K562 (cell line): Measurements from ENCODE around the gene AKAP10. TPM values are rescaled to one million over a fixed set of nuclear protein-coding genes. Genes with fewer than 3 reads are reported as not detected.

Experiments
- ATAC-seq: fragments of 200-7000 bp; cut with Tn5 transposase; 3 replicates; pipeline ENCODE4 v1.9.1; 2020; ENCODE audit warnings: moderate library complexity
- BruUV-seq: library from RNA; stranded (reverse); fragments of 400-500 nt; replicated peaks from 2 replicates; lab custom pipeline; 2021; lab: Mats Ljungman, UMichigan
- CTCF ChIA-PET: fragments of 300-600 bp; formaldehyde crosslinking; extraction: SDS; loops from one replicate; lab custom pipeline; 2021; ENCODE audit warnings: low intra/inter-chr PET ratio; lab: Yijun Ruan, JAX
- POLR2A ChIA-PET: fragments of 300-600, 350-650 bp; sonication (Branson Sonifier 250); formaldehyde crosslinking; extraction: SDS; loops from one replicate; lab custom pipeline; 2021; ENCODE audit warnings: antibody characterized with exemption, inconsistent platforms; lab: Yijun Ruan, JAX
- DNase-seq, 4 experiments: peaks; one replicate each; pipeline versions ENCODE4 v3.0.0 to v3.0.0-alpha.2; 2011 to 2018; ENCODE audit warnings: low spot score in 3 of 4, mixed read lengths in 3 of 4; ENCODE audit errors: extremely low read depth in 1 of 4
- FAIRE-seq: peaks from 2 replicates; lab custom pipeline; 2011; peaks lifted over from hg19 to GRCh38; lab: Jason Lieb, UNC
- H2AFZ ChIP-seq: 2 replicates; pipeline ENCODE4 v1.6.0; 2011; ENCODE audit warnings: low read depth, low read length, control low read depth, inconsistent platforms
- H3K27ac ChIP-seq: fragments of 200-600 bp; 3 replicates; pipeline ENCODE4 v1.8.0; 2011; ENCODE audit warnings: low read depth, mild to moderate bottlenecking, control low read depth, inconsistent platforms, low read length, moderate library complexity, mixed read lengths; ENCODE audit errors: extremely low read depth
- H3K27me3 ChIP-seq, 2 experiments: fragments of 300-600 bp in 1 of 2; 2 replicates in 1 of 2; 3 replicates in 1 of 2; pipeline versions ENCODE4 v1.6.0 to v1.8.0; 2011; ENCODE audit warnings: inconsistent platforms in 2 of 2, low read length in 2 of 2, mild to moderate bottlenecking in 1 of 2, mixed read lengths in 1 of 2, moderate library complexity in 1 of 2; ENCODE audit not compliant: control insufficient read depth in 2 of 2, insufficient read depth in 2 of 2
- H3K36me3 ChIP-seq: fragments of 300-600 bp; 3 replicates; pipeline ENCODE4 v1.8.0; 2011; ENCODE audit warnings: mild to moderate bottlenecking, low read length, inconsistent platforms; ENCODE audit not compliant: control insufficient read depth, insufficient read depth
- H3K4me1 ChIP-seq, 2 experiments: fragments of 200-600 bp in 1 of 2; replicated peaks in 1 of 2; 2 replicates in 1 of 2; 3 replicates in 1 of 2; pipeline versions ENCODE4 v1.5.1 to v1.8.0; 2011; ENCODE audit warnings: inconsistent platforms in 2 of 2, low read length in 2 of 2, mild to moderate bottlenecking in 1 of 2, mixed read lengths in 1 of 2, moderate library complexity in 1 of 2; ENCODE audit not compliant: control insufficient read depth in 2 of 2, insufficient read depth in 2 of 2
- H3K4me2 ChIP-seq: 2 replicates; pipeline ENCODE4 v1.6.1; 2011; ENCODE audit warnings: low read length, control low read depth, inconsistent platforms, mixed read lengths; ENCODE audit not compliant: insufficient read depth
- H3K4me3 ChIP-seq: fragments of 200-600 bp; sonication (generic), shearing (Covaris generic); 2 replicates; pipeline ENCODE4 v1.5.1; 2016; ENCODE audit warnings: control low read depth, inconsistent platforms
- H3K79me2 ChIP-seq: fragments of 200-600 bp; 3 replicates; pipeline ENCODE4 v1.8.0; 2011; ENCODE audit warnings: low read length, inconsistent platforms; ENCODE audit not compliant: control insufficient read depth, insufficient read depth
- H3K9ac ChIP-seq, 2 experiments: 2 replicates each; pipeline versions ENCODE4 v1.6.0 to v1.6.1; 2011; ENCODE audit warnings: low read depth in 2 of 2, low read length in 2 of 2, control low read depth in 1 of 2, inconsistent platforms in 1 of 2, mild to moderate bottlenecking in 1 of 2, mixed read lengths in 1 of 2; ENCODE audit not compliant: insufficient read depth in 1 of 2
- H3K9me1 ChIP-seq: one replicate; pipeline ENCODE4 v1.6.0; 2011; ENCODE audit warnings: inconsistent platforms, mild to moderate bottlenecking, low read length, moderate library complexity; ENCODE audit not compliant: control insufficient read depth, insufficient read depth
- H3K9me3 ChIP-seq: replicated peaks from 2 replicates; pipeline ENCODE4 v1.5.1; 2011; ENCODE audit warnings: low read depth, low read length, inconsistent platforms; ENCODE audit not compliant: control insufficient read depth, insufficient read depth
- H4K20me1 ChIP-seq: replicated peaks from 2 replicates; pipeline ENCODE4 v1.6.1; 2011; ENCODE audit warnings: low read length, inconsistent platforms, mixed read lengths; ENCODE audit not compliant: control insufficient read depth, insufficient read depth
- CCNT2 ChIP-seq: IDR thresholded peaks from 2 replicates; pipeline ENCODE4 v1.6.1; 2011; ENCODE audit warnings: borderline replicate concordance, low read depth, mild to moderate bottlenecking, moderate library complexity, mixed read lengths, low read length; ENCODE audit not compliant: insufficient read length; ENCODE audit errors: extremely low read depth
- HNRNPL ChIP-seq: fragments of 200-400 bp; formaldehyde crosslinking; IDR thresholded peaks from 2 replicates; pipeline ENCODE4 v1.6.1; 2017; ENCODE audit warnings: low read depth, mild to moderate bottlenecking, low read length
- JUN ChIP-seq, 2 experiments: sonication (generic) in 1 of 2; formaldehyde crosslinking in 1 of 2; IDR thresholded peaks; 2 replicates each; pipeline versions ENCODE4 v1.6.1 to v1.8.0; 2012 to 2022; ENCODE audit warnings: borderline replicate concordance in 2 of 2, mild to moderate bottlenecking in 2 of 2, improper control_type of control experiment in 1 of 2, low read depth in 1 of 2, low read length in 1 of 2, missing genetic modification reagents in 1 of 2
- KLF10 ChIP-seq: fragments of 250-450 bp; sonication (Bioruptor Pico); IDR thresholded peaks from 2 replicates; pipeline ENCODE4 v1.6.1; 2021; ENCODE audit warnings: matching md5 sums
- NCOR1 ChIP-seq: fragments of 450-650 bp; IDR thresholded peaks from 2 replicates; pipeline ENCODE4 v1.6.1; 2016; ENCODE audit warnings: mild to moderate bottlenecking, moderate library complexity
- NELFE ChIP-seq: IDR thresholded peaks from 2 replicates; pipeline ENCODE4 v1.6.1; 2011; ENCODE audit warnings: mild to moderate bottlenecking; ENCODE audit not compliant: insufficient read depth, insufficient read length
- NFRKB ChIP-seq: fragments of 450-650 bp; IDR thresholded peaks from 2 replicates; pipeline ENCODE4 v1.6.1; 2016; ENCODE audit warnings: low read depth
- PHB2 ChIP-seq: fragments of 450-650 bp; IDR thresholded peaks from 2 replicates; pipeline ENCODE4 v1.6.1; 2017; ENCODE audit warnings: low read depth
- POLR3A ChIP-seq: IDR thresholded peaks from 2 replicates; pipeline ENCODE4 v1.6.1; 2011; ENCODE audit warnings: borderline replicate concordance, mild to moderate bottlenecking, moderate library complexity; ENCODE audit not compliant: insufficient read length, insufficient read depth; ENCODE audit errors: extremely low read depth
- SIN3A ChIP-seq, 2 experiments: fragments of 150-350 bp in 1 of 2; IDR thresholded peaks; 2 replicates each; pipeline ENCODE4 v1.6.1; 2011 to 2016; ENCODE audit warnings: borderline replicate concordance in 2 of 2, low read depth in 2 of 2, low read length in 2 of 2, mild to moderate bottlenecking in 2 of 2, moderate library complexity in 2 of 2; ENCODE audit not compliant: control insufficient read depth in 1 of 2
- TOE1 ChIP-seq, 2 experiments: fragments of 450-650 bp in 1 of 2; sonication (generic) in 1 of 2; formaldehyde crosslinking in 1 of 2; IDR thresholded peaks; 2 replicates each; pipeline versions ENCODE4 v1.7.1 to v1.8.0; 2016 to 2022; ENCODE audit warnings: borderline replicate concordance in 2 of 2, mild to moderate bottlenecking in 2 of 2, antibody characterized with exemption in 1 of 2, inconsistent platforms in 1 of 2, low read depth in 1 of 2, missing genetic modification reagents in 1 of 2, moderate library complexity in 1 of 2
- ZKSCAN1 ChIP-seq: fragments of 150-350 bp; IDR thresholded peaks from 2 replicates; pipeline ENCODE4 v1.6.1; 2016; ENCODE audit warnings: low read depth, low read length
- ZNF239 ChIP-seq: fragments of 250-450 bp; sonication (Bioruptor Pico); IDR thresholded peaks from 2 replicates; pipeline ENCODE4 v1.4.0; 2020; ENCODE audit warnings: mild to moderate bottlenecking
- ZNF3 ChIP-seq: fragments of 250-450 bp; sonication (Bioruptor Pico); IDR thresholded peaks from 2 replicates; pipeline ENCODE4 v1.5.0; 2021; ENCODE audit warnings: mild to moderate bottlenecking, moderate library complexity
- WGBS: fragments of 100-300 bp; shearing (Covaris generic); methylation state at CpG from one replicate; pipeline ENCODE4 v1.1.6; 2016; ENCODE audit warnings: low coverage, mixed read lengths; ENCODE audit not compliant: insufficient coverage; ENCODE audit errors: missing lambda C conversion rate; 5-methylcytosine and 5-hydroxymethylcytosine counted together
- in situ Hi-C: fragments of 300-500 bp; cut with MboI; formaldehyde crosslinking; loops from 4 replicates; pipeline ENCODE4 v1.15.0; 2018; ENCODE audit warnings: inconsistent platforms, mixed read lengths
- intact Hi-C: fragments of 100-400 bp; cut with micrococcal nuclease; formaldehyde crosslinking; loops from 2 replicates; pipeline ENCODE4 v1.14.2; 2022
- polyA plus RNA-seq, 8 experiments: library from polyadenylated mRNA; depleted of rRNA in 4 of 8; stranded (reverse) in 5 of 8; unstranded in 3 of 8; fragments of >200 nt; fragmentation: Nextera tagmentation in 2 of 8; fragmentation: Illumina TruSeq in 1 of 8; extraction: Ambion mirVana in 2 of 8; extraction: Trizol in 1 of 8; gene quantifications; 2 replicates each; pipeline versions ENCODE4 v1.2.1 to v1.2.3, GENCODE V29; 2011 to 2014; ENCODE audit warnings: inconsistent platforms in 1 of 8, missing spikeins in 1 of 8
- total RNA-seq, 7 experiments: library from RNA; depleted of rRNA in 6 of 7; stranded (reverse); fragments of >200 nt in 6 of 7; fragmentation: Illumina TruSeq in 2 of 7; extraction: Trizol in 2 of 7; gene quantifications; 2 replicates each; pipeline versions ENCODE4 v1.2.1 to v1.2.3, GENCODE V29; 2011 to 2021; ENCODE audit warnings: low replicate concordance in 1 of 7

Gene AKAP10
- total and polyA plus RNA-seq, 9 of the 15 experiments (the other 6 are each of a cell fraction or from before 2014, with no cell fraction given), result 4.0 to 20.3 (median 8.2) TPM

GRCh38 chr17:19938736-19939135, 38.9 kb downstream of the AKAP10 start:
- ChIA-PET CTCF (no interaction called here), POLR2A (no interaction called here)
- DNase-seq (no peak), FAIRE-seq (no peak), ATAC-seq (no peak)
- Histone ChIP-seq H3K36me3 (peaks cover 77% of the 10 kb centered on the region), H3K27ac (no peak overlapping the region), H3K79me2 (peaks cover 15% of the 10 kb centered on the region), H3K4me3 (no peak overlapping the region), H2AFZ (no peak overlapping the region), H3K4me1 (no peaks in the 10 kb centered on the region), H3K9me3 (no peaks in the 10 kb centered on the region), H3K9ac (no peak overlapping the region), H3K27me3 (no peaks in the 10 kb centered on the region), H3K4me2 (no peak overlapping the region), H3K9me1 (no peaks in the 10 kb centered on the region), H4K20me1 (no peaks in the 10 kb centered on the region)
- TF ChIP-seq NELFE (no peak), SIN3A (IDR thresholded peaks at IDR 0.05; ENCODE audit: borderline replicate concordance in 2 of 2, control insufficient read depth in 1 of 2, low read depth in 2 of 2, low read length in 2 of 2) (no peak), ZNF3 (no peak), KLF10 (CRISPR knock-in tag) (no peak), POLR3A (no peak), ZNF239 (CRISPR knock-in tag) (no peak), JUN (IDR thresholded peaks at IDR 0.05; ENCODE audit: borderline replicate concordance, low read depth, low read length) (no peak), JUN (CRISPR knock-in tag; IDR thresholded peaks at IDR 0.05; ENCODE audit: borderline replicate concordance) (no peak), CCNT2 (no peak), NFRKB (no peak), PHB2 (no peak), NCOR1 (no peak), ZKSCAN1 (no peak), TOE1 (IDR thresholded peaks at IDR 0.05; ENCODE audit: borderline replicate concordance) (no peak), TOE1 (CRISPR knock-in tag; IDR thresholded peaks at IDR 0.05; ENCODE audit: borderline replicate concordance, low read depth) (no peak), HNRNPL (no peak)
- intact Hi-C loops, result no loop called here
- in situ Hi-C loops, result no loop called here
- 94% methylated on average over 7 of the region's 10 CpGs for WGBS
- no TSS peak for BruUV-seq
